Measurements from ENCODE around the gene LIMS1.

LIMS1 gene

DNA sequence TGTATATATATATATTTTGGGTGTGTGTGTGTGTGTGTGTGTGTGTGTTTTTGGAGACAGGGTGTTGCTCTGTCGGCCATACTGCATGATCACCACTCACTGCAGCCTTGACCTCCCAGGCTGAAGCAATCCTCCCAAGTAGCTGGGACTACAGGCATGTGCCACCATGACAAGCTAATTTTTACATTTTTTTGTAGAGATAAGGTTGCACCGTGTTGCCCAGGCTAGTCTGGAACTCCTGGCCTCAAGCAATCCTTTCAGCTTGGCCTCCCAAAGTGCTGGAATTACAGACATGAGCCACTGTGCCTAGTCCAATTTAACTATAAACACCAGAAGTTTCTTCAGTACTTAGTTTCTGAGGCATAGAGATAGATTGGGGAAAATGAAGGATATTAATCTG, 18.3 kb downstream of the LIMS1 start (continued):
- TF ChIP-seq ZNF394 (tag by site-specific recombination; IDR thresholded peaks at IDR 0.05; ENCODE audit: borderline replicate concordance) = no peak
- no peak for TF ChIP-seq FEZF1 (tag by site-specific recombination; IDR thresholded peaks at IDR 0.05)
- TF ChIP-seq KLF10 (tag by site-specific recombination; IDR thresholded peaks at IDR 0.05) = no peak
- TF ChIP-seq HOXC10 (CRISPR knock-in tag; IDR thresholded peaks at IDR 0.05) = no peak
- TF ChIP-seq ZNF776 (tag by site-specific recombination; IDR thresholded peaks at IDR 0.05; ENCODE audit: borderline replicate concordance) = no peak
- no peak for TF ChIP-seq KLF9 (tag by site-specific recombination; IDR thresholded peaks at IDR 0.05; ENCODE audit: low read depth)
- TF ChIP-seq, protein P1, sequence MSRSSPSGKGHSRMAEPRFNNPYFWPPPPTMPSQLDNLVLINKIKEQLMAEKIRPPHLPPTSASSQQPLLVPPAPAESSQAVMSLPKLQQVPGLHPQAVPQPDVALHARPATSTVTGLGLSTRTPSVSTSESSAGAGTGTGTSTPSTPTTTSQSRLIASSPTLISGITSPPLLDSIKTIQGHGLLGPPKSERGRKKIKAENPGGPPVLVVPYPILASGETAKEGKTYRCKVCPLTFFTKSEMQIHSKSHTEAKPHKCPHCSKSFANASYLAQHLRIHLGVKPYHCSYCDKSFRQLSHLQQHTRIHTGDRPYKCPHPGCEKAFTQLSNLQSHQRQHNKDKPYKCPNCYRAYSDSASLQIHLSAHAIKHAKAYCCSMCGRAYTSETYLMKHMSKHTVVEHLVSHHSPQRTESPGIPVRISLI (tag by site-specific recombination; IDR thresholded peaks at IDR 0.05) = no peak

- ChIA-PET CTCF (interaction anchor here (0.8 kb wide), 1 partner anchor 62 kb away, joined by 4 read pairs; no protein-coding TSS in a partner anchor), POLR2A (no interaction called here)
- Histone ChIP-seq H3K4me3 (ENCODE audit: low read depth, low read length) (no peak overlapping the region), H3K27ac (ENCODE audit: extremely low read depth, low read depth, low read length) (no peak overlapping the region), H3K36me3 (ENCODE audit: control insufficient read depth in 2 of 2, insufficient read depth in 1 of 2, low read length in 2 of 2) (no peaks in the 10 kb centered on the region), H3K9me3 (ENCODE audit: control insufficient read depth, insufficient read depth, low read depth, low read length) (no peaks in the 10 kb centered on the region), H3K4me1 (ENCODE audit: control insufficient read depth, insufficient read depth, low read length) (peaks cover 9% of the 10 kb centered on the region; the same call in 1 of the 2 replicates)
- no peak for TF ChIP-seq ZEB2 (tag by site-specific recombination; IDR thresholded peaks at IDR 0.05)
- no peak for TF ChIP-seq KLF1 (tag by site-specific recombination; IDR thresholded peaks at IDR 0.05)
- TF ChIP-seq ZBTB17 (tag by site-specific recombination; IDR thresholded peaks at IDR 0.05) = no peak
- TF ChIP-seq, protein P2, sequence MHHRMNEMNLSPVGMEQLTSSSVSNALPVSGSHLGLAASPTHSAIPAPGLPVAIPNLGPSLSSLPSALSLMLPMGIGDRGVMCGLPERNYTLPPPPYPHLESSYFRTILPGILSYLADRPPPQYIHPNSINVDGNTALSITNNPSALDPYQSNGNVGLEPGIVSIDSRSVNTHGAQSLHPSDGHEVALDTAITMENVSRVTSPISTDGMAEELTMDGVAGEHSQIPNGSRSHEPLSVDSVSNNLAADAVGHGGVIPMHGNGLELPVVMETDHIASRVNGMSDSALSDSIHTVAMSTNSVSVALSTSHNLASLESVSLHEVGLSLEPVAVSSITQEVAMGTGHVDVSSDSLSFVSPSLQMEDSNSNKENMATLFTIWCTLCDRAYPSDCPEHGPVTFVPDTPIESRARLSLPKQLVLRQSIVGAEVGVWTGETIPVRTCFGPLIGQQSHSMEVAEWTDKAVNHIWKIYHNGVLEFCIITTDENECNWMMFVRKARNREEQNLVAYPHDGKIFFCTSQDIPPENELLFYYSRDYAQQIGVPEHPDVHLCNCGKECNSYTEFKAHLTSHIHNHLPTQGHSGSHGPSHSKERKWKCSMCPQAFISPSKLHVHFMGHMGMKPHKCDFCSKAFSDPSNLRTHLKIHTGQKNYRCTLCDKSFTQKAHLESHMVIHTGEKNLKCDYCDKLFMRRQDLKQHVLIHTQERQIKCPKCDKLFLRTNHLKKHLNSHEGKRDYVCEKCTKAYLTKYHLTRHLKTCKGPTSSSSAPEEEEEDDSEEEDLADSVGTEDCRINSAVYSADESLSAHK (tag by site-specific recombination; IDR thresholded peaks at IDR 0.05) = no peak
- TF ChIP-seq ZNF175 (tag by site-specific recombination; IDR thresholded peaks at IDR 0.05) = no peak
- no peak for TF ChIP-seq ZNF433 (tag by site-specific recombination; IDR thresholded peaks at IDR 0.05; ENCODE audit: low read depth)
- no peak for TF ChIP-seq GLIS2 (tag by site-specific recombination; IDR thresholded peaks at IDR 0.05)
Measured at GRCh38 chr2:108553209-108553919, 19.1 kb downstream of the LIMS1 start.

DNA sequence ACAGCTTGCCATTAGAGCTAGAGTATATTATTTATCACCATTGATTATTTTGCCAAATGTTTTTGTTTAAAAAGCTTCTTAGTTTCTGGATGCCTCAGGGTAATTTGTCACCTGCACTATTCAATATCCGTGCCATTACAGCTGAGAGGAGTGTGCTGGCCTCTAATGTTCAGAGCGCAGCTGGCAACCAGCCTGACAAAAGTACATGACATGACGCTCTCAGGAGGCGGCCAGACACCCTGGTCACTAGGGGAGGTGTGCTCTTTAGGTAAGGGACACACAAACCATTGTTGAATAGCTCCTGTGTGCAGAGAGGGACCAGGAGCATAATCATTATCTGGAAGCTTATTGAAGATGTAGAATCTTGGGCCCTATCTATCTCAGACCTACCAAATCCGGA, 20.3 kb downstream of the LIMS1 start:
- ChIA-PET CTCF (no interaction called here), POLR2A (interaction anchor here (1.6 kb wide), 1 partner anchor 21 kb away, joined by 4 read pairs; the partner anchor contains the start of gene LIMS1)
- TF ChIP-seq ZFP3 (tag by site-specific recombination; IDR thresholded peaks at IDR 0.05; ENCODE audit: low read depth) (no peak), IKZF3 (tag by site-specific recombination; IDR thresholded peaks at IDR 0.05) (no peak), ZNF274 (IDR thresholded peaks at IDR 0.05; ENCODE audit: low read length) (no peak), ZNF274 (tag by site-specific recombination; IDR thresholded peaks at IDR 0.05; ENCODE audit: borderline replicate concordance) (no peak), ZNF843 (tag by site-specific recombination; IDR thresholded peaks at IDR 0.05) (no peak), ZNF394 (tag by site-specific recombination; IDR thresholded peaks at IDR 0.05; ENCODE audit: borderline replicate concordance) (no peak)
- TF ChIP-seq, protein P3, sequence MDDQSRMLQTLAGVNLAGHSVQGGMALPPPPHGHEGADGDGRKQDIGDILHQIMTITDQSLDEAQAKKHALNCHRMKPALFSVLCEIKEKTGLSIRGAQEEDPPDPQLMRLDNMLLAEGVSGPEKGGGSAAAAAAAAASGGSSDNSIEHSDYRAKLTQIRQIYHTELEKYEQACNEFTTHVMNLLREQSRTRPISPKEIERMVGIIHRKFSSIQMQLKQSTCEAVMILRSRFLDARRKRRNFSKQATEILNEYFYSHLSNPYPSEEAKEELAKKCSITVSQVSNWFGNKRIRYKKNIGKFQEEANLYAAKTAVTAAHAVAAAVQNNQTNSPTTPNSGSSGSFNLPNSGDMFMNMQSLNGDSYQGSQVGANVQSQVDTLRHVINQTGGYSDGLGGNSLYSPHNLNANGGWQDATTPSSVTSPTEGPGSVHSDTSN (CRISPR knock-in tag; IDR thresholded peaks at IDR 0.05) = no peak
- TF ChIP-seq, protein P4, sequence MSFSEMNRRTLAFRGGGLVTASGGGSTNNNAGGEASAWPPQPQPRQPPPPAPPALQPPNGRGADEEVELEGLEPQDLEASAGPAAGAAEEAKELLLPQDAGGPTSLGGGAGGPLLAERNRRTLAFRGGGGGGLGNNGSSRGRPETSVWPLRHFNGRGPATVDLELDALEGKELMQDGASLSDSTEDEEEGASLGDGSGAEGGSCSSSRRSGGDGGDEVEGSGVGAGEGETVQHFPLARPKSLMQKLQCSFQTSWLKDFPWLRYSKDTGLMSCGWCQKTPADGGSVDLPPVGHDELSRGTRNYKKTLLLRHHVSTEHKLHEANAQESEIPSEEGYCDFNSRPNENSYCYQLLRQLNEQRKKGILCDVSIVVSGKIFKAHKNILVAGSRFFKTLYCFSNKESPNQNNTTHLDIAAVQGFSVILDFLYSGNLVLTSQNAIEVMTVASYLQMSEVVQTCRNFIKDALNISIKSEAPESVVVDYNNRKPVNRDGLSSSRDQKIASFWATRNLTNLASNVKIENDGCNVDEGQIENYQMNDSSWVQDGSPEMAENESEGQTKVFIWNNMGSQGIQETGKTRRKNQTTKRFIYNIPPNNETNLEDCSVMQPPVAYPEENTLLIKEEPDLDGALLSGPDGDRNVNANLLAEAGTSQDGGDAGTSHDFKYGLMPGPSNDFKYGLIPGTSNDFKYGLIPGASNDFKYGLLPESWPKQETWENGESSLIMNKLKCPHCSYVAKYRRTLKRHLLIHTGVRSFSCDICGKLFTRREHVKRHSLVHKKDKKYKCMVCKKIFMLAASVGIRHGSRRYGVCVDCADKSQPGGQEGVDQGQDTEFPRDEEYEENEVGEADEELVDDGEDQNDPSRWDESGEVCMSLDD (tag by site-specific recombination; IDR thresholded peaks at IDR 0.05) = no peak
- 0 out of 2 replicates have a peak, but pooled peaks cover 3% of the 10 kb centered on the region for H3K4me1 ChIP-seq (ENCODE audit: control insufficient read depth, insufficient read depth, low read length)
- H3K27ac ChIP-seq (ENCODE audit: extremely low read depth, low read depth, low read length) = no peak overlapping the region
- no peaks in the 10 kb centered on the region for H3K36me3 ChIP-seq (ENCODE audit: control insufficient read depth in 2 of 2, insufficient read depth in 1 of 2, low read length in 2 of 2)
- no peak overlapping the region for H3K4me3 ChIP-seq (ENCODE audit: low read depth, low read length)
- no peaks in the 10 kb centered on the region for H3K9me3 ChIP-seq (ENCODE audit: control insufficient read depth, insufficient read depth, low read depth, low read length)
